Sigmoid colon (tissue), 4 donors: ENCODE data around the gene C21orf91.

Source experiments
- EP300 ChIP-seq, 4 donors: sonication (generic); formaldehyde crosslinking; IDR thresholded peaks; one replicate each; pipeline ENCODE4 v1.6.1; 2017; ENCODE audit warnings: antibody characterized with exemption in 4 of 4
- POLR2A ChIP-seq, 2 donors: fragments of 450-650 bp; IDR thresholded peaks; one replicate each; pipeline ENCODE4 v1.6.1; 2016; ENCODE audit warnings: antibody characterized with exemption in 2 of 2, mild to moderate bottlenecking in 2 of 2, moderate library complexity in 2 of 2
- POLR2AphosphoS5 ChIP-seq, 4 donors: sonication (generic); formaldehyde crosslinking; IDR thresholded peaks; one replicate each; pipeline ENCODE4 v1.6.1; 2017; ENCODE audit warnings: antibody characterized with exemption in 4 of 4
- TF ChIP-seq, protein P1 (sequence below), 4 experiments: fragments of 450-650 bp in 3 of 4; fragments of 200-600 bp in 1 of 4; IDR thresholded peaks; one replicate each; pipeline ENCODE4 v1.5.1; 2016 to 2019; ENCODE audit warnings: antibody characterized with exemption in 4 of 4, mild to moderate bottlenecking in 3 of 4, moderate library complexity in 2 of 4

- no peak for TF ChIP-seq POLR2A (IDR thresholded peaks at IDR 0.05)
- TF ChIP-seq, protein P1, sequence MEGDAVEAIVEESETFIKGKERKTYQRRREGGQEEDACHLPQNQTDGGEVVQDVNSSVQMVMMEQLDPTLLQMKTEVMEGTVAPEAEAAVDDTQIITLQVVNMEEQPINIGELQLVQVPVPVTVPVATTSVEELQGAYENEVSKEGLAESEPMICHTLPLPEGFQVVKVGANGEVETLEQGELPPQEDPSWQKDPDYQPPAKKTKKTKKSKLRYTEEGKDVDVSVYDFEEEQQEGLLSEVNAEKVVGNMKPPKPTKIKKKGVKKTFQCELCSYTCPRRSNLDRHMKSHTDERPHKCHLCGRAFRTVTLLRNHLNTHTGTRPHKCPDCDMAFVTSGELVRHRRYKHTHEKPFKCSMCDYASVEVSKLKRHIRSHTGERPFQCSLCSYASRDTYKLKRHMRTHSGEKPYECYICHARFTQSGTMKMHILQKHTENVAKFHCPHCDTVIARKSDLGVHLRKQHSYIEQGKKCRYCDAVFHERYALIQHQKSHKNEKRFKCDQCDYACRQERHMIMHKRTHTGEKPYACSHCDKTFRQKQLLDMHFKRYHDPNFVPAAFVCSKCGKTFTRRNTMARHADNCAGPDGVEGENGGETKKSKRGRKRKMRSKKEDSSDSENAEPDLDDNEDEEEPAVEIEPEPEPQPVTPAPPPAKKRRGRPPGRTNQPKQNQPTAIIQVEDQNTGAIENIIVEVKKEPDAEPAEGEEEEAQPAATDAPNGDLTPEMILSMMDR (IDR thresholded peaks at IDR 0.05): no peak
- TF ChIP-seq POLR2AphosphoS5 (IDR thresholded peaks at IDR 0.05): no peak
- no peak for TF ChIP-seq EP300 (IDR thresholded peaks at IDR 0.05)
These were observed 23.8 kb downstream of the C21orf91 start for GRCh38 chr21:17795146-17796036.
